ENCODE measurements around the gene RNF150.
"Not testable (repeated sequence)": the region's sequence is repeated elsewhere in the genome, so short reads cannot be mapped to it uniquely, and the experiment has no call there.

RNF150 gene

DNA sequence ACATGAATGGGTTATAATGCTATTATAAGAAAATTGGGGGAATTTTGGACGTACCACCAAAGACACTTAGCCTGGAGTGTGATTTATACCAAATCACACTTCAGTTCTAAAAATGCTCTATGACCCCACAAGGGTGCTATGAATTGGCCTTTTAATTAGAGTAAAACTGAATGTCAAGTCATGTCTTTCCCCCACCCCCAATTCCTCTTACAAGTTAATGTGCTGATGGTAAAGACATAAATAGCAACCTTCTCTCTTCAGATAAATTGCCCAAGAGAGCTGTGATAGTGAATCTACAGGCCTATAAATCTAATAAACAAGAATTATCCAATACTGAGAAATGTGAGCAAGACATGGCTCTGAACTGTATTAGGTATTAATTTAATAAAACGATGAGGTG lies 78.8 kb downstream of the RNF150 start:
- no peak overlapping the region for H3K9ac ChIP-seq (ENCODE audit: low read depth, low read length, poor library complexity, severe bottlenecking)
- H3K4me3 ChIP-seq (ENCODE audit: low read length, poor library complexity, severe bottlenecking): no peak overlapping the region
- H3K27me3 ChIP-seq (ENCODE audit: insufficient read depth, low read length, poor library complexity, severe bottlenecking): no peaks in the 10 kb centered on the region
- no peaks in the 10 kb centered on the region for H3F3A ChIP-seq (ENCODE audit: low read depth)
- no peaks in the 10 kb centered on the region for H4K20me1 ChIP-seq (ENCODE audit: insufficient read depth, low read length, poor library complexity, severe bottlenecking)
- no peak overlapping the region for H2AFZ ChIP-seq (ENCODE audit: low read length)
- H3K9me3 ChIP-seq (ENCODE audit: insufficient read depth, low read depth, low read length): peaks cover 7% of the 10 kb centered on the region; the same call in 1 of the 2 replicates
- H3K79me2 ChIP-seq (ENCODE audit: insufficient read depth, low read length): no peaks in the 10 kb centered on the region
- no peak overlapping the region for H3K4me2 ChIP-seq (ENCODE audit: low read depth, low read length, poor library complexity, severe bottlenecking)
- peaks cover 3% of the 10 kb centered on the region; the same call in 1 of the 2 replicates for H3K36me3 ChIP-seq (ENCODE audit: insufficient read depth, low read length)
- no peaks in the 10 kb centered on the region for H3K4me1 ChIP-seq (ENCODE audit: insufficient read depth, low read length, poor library complexity, severe bottlenecking)
- H3K9me2 ChIP-seq (replicated peaks; ENCODE audit: low read depth, low read length): no peaks in the 10 kb centered on the region
- no peak for TF ChIP-seq EZH2phosphoT487 (IDR thresholded peaks at IDR 0.05; ENCODE audit: borderline replicate concordance)
- TF ChIP-seq, protein P1, sequence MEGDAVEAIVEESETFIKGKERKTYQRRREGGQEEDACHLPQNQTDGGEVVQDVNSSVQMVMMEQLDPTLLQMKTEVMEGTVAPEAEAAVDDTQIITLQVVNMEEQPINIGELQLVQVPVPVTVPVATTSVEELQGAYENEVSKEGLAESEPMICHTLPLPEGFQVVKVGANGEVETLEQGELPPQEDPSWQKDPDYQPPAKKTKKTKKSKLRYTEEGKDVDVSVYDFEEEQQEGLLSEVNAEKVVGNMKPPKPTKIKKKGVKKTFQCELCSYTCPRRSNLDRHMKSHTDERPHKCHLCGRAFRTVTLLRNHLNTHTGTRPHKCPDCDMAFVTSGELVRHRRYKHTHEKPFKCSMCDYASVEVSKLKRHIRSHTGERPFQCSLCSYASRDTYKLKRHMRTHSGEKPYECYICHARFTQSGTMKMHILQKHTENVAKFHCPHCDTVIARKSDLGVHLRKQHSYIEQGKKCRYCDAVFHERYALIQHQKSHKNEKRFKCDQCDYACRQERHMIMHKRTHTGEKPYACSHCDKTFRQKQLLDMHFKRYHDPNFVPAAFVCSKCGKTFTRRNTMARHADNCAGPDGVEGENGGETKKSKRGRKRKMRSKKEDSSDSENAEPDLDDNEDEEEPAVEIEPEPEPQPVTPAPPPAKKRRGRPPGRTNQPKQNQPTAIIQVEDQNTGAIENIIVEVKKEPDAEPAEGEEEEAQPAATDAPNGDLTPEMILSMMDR (conservative IDR thresholded peaks at IDR 0.05; ENCODE audit: low read length): no peak

DNA sequence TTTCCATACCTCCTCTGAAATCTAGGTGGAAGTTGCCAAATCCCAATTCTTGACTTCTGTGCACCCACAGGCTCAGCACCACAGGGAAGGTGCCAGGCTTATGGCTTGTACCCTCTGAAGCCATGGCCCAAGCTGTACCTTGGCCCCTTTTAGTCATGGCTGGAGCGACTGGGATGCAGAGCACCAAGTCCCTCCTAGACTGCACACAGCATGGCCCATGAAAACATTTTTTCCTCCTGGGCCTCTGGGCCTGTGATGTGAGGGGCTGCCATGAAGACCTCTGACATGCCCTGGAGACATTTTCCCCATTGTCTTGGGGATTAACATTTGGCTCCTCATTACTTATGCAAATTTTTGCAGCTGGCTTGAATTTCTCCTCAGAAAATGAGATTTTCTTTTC lies 82.3 kb downstream of the RNF150 start:
- not testable (repeated sequence) for H4K20me1 ChIP-seq (ENCODE audit: insufficient read depth, low read length, poor library complexity, severe bottlenecking); H3K27me3 ChIP-seq (ENCODE audit: insufficient read depth, low read length, poor library complexity, severe bottlenecking); H3F3A ChIP-seq (ENCODE audit: low read depth); H2AFZ ChIP-seq (ENCODE audit: low read length); H3K9me2 ChIP-seq (replicated peaks; ENCODE audit: low read depth, low read length); H3K36me3 ChIP-seq (ENCODE audit: insufficient read depth, low read length); H3K9ac ChIP-seq (ENCODE audit: low read depth, low read length, poor library complexity, severe bottlenecking); H3K4me1 ChIP-seq (ENCODE audit: insufficient read depth, low read length, poor library complexity, severe bottlenecking); H3K4me2 ChIP-seq (ENCODE audit: low read depth, low read length, poor library complexity, severe bottlenecking); H3K9me3 ChIP-seq (ENCODE audit: insufficient read depth, low read depth, low read length); H3K4me3 ChIP-seq (ENCODE audit: low read length, poor library complexity, severe bottlenecking); H3K79me2 ChIP-seq (ENCODE audit: insufficient read depth, low read length)

DNA sequence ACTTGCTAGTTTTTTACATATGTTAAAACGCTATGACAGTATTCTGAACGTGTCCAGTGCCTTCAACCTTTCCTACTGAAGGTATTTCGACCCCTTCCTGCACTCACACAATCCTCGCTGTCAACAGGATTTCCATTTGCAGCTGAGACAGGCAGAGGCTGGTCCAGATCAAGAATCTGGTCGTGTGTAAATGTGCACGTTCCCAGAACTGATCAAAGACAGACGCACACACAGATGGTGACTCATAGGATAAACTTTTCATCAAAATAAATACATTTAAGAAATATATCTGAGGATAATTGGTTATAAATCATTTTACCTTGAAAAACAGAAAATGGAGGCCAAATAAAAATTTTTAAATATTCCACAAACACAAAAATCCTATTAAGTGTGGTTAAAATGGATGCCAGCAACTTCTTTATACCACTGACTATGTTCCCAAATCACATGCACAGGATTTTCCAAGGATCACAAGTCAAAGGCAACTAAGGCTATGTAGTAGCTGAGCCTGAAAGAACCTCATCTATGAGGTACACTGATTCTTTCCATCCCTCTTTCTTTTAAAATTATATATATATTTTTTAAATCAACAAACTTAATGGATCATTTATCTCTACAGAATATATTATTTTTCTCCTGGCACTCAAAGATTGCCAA lies 85.9 kb downstream of the RNF150 start:
- no peaks in the 10 kb centered on the region for H3K9me2 ChIP-seq (replicated peaks; ENCODE audit: low read depth, low read length)
- H3K9ac ChIP-seq (ENCODE audit: low read depth, low read length, poor library complexity, severe bottlenecking): no peak overlapping the region

More for the DNA sequence above, 85.9 kb downstream of the RNF150 start:
- Histone ChIP-seq H3K9me3 (ENCODE audit: insufficient read depth, low read depth, low read length) (peaks cover 7% of the 10 kb centered on the region; the same call in 1 of the 2 replicates), H3K79me2 (ENCODE audit: insufficient read depth, low read length) (no peaks in the 10 kb centered on the region), H3K36me3 (ENCODE audit: insufficient read depth, low read length) (peaks cover 3% of the 10 kb centered on the region; the same call in 1 of the 2 replicates), H3F3A (ENCODE audit: low read depth) (no peaks in the 10 kb centered on the region), H2AFZ (ENCODE audit: low read length) (no peak overlapping the region), H4K20me1 (ENCODE audit: insufficient read depth, low read length, poor library complexity, severe bottlenecking) (no peaks in the 10 kb centered on the region), H3K4me2 (ENCODE audit: low read depth, low read length, poor library complexity, severe bottlenecking) (no peak overlapping the region), H3K4me1 (ENCODE audit: insufficient read depth, low read length, poor library complexity, severe bottlenecking) (no peaks in the 10 kb centered on the region), H3K27me3 (ENCODE audit: insufficient read depth, low read length, poor library complexity, severe bottlenecking) (no peaks in the 10 kb centered on the region), H3K4me3 (ENCODE audit: low read length, poor library complexity, severe bottlenecking) (no peak overlapping the region)
- TF ChIP-seq, protein P1 (conservative IDR thresholded peaks at IDR 0.05; ENCODE audit: low read length): no peak
- no peak for TF ChIP-seq EZH2phosphoT487 (IDR thresholded peaks at IDR 0.05; ENCODE audit: borderline replicate concordance)
